ENCODE results near the gene DCX.

- no peak for TF ChIP-seq POLR2A (IDR thresholded peaks at IDR 0.05; ENCODE audit: low read depth, low read length)
- no peak for TF ChIP-seq CTCF (conservative IDR thresholded peaks at IDR 0.05; ENCODE audit: low read depth, low read length)
- TF ChIP-seq USF2 (IDR thresholded peaks at IDR 0.05; ENCODE audit: low read depth, low read length) = no peak
- TF ChIP-seq RAD21 (IDR thresholded peaks at IDR 0.05; ENCODE audit: low read length) = no peak
- TF ChIP-seq BHLHE40 (IDR thresholded peaks at IDR 0.05; ENCODE audit: low read depth, low read length) = no peak
- TF ChIP-seq FOS (IDR thresholded peaks at IDR 0.05; ENCODE audit: low read depth, low read length) = no peak
- no peak for TF ChIP-seq RCOR1 (IDR thresholded peaks at IDR 0.05; ENCODE audit: insufficient replicate concordance, low read length)
Observed at GRCh38 chrX:111409326-111409725, 2.7 kb downstream of the DCX start.

Data from IMR-90 (cell line).